ENCODE results near the gene IQGAP3.
A peak's percentile ranks its signal among the peaks of the same experiment; 100 is the strongest.

The IQGAP3 gene

GRCh38 chr1:156480411-156481192, 91.8 kb downstream of the IQGAP3 start:
- peak; percentile 55 to 60 for DNase-seq (ENCODE audit: low read depth in 2 of 2)

GRCh38 chr1:156480016-156480370, 92.4 kb downstream of the IQGAP3 start:
- no peak for DNase-seq (ENCODE audit: low read depth in 2 of 2)

GRCh38 chr1:156479093-156480015, 93.0 kb downstream of the IQGAP3 start:
- DNase-seq (ENCODE audit: low read depth in 2 of 2): no peak

- no peak for DNase-seq (ENCODE audit: low read depth in 2 of 2)
Observed at GRCh38 chr1:156478250-156478627, 94.1 kb downstream of the IQGAP3 start.

- no peak for DNase-seq (ENCODE audit: low read depth in 2 of 2)
Observed at GRCh38 chr1:156477526-156478249, 94.7 kb downstream of the IQGAP3 start.

- no peak for DNase-seq (ENCODE audit: low read depth in 2 of 2)
Observed at GRCh38 chr1:156476501-156477298, 95.7 kb downstream of the IQGAP3 start.

- no peak for DNase-seq (ENCODE audit: low read depth in 2 of 2)
Observed at GRCh38 chr1:156475568-156476500, 96.5 kb downstream of the IQGAP3 start.
